Fibroblast of the aortic adventitia (primary cell): ENCODE results near the gene DNASE1L3. TPM values are rescaled to one million over a fixed set of nuclear protein-coding genes. Genes with fewer than 3 reads are reported as not detected.
A peak's percentile ranks its signal among the peaks of the same experiment; 100 is the strongest.

ENCODE experiments used
- DNase-seq: peaks from one replicate; pipeline ENCODE4 v3.0.0-alpha.2; 2010; ENCODE audit warnings: low read depth
- H3K4me3 ChIP-seq: 2 replicates; pipeline ENCODE4 v1.5.1; 2011; ENCODE audit warnings: low read depth, mild to moderate bottlenecking, control low read depth, low read length, moderate library complexity
- CTCF ChIP-seq: IDR thresholded peaks from 2 replicates; pipeline ENCODE4 v1.5.1; 2011; ENCODE audit warnings: mild to moderate bottlenecking, low read length, control low read depth, inconsistent platforms; ENCODE audit not compliant: insufficient read depth
- total RNA-seq: library from RNA; depleted of rRNA; stranded (reverse); fragments of >200 nt; gene quantifications from 2 replicates; pipeline ENCODE4 v1.2.3, GENCODE V29; 2012; ENCODE audit warnings: low replicate concordance

The DNASE1L3 gene
- total RNA-seq, 1 donor, result not detected

- no peak for DNase-seq
- H3K4me3 ChIP-seq, result no peak overlapping the region
- no peak for TF ChIP-seq CTCF
These were observed 8.1 kb upstream of the DNASE1L3 start for GRCh38 chr3:58218904-58219303.

- DNase-seq, result peak; percentile 56
- H3K4me3 ChIP-seq, result no peak overlapping the region
- TF ChIP-seq CTCF, result peak; percentile 90
These were observed 6.5 kb upstream of the DNASE1L3 start for GRCh38 chr3:58217209-58217811.

GRCh38 chr3:58216496-58217195 is 5.9 kb upstream of the DNASE1L3 start:
- no peak for DNase-seq
- H3K4me3 ChIP-seq, result no peak overlapping the region
- no peak for TF ChIP-seq CTCF

- no peak for TF ChIP-seq CTCF
- no peak overlapping the region for H3K4me3 ChIP-seq
- DNase-seq, result no peak
These were observed 4.7 kb upstream of the DNASE1L3 start for GRCh38 chr3:58215317-58216025.

- no peak for DNase-seq
- no peak overlapping the region for H3K4me3 ChIP-seq
- TF ChIP-seq CTCF, result no peak
These were observed 3.9 kb upstream of the DNASE1L3 start for GRCh38 chr3:58214484-58215316.

GRCh38 chr3:58209933-58210332 is 839 bp downstream of the DNASE1L3 start:
- no peak for DNase-seq
- no peak overlapping the region for H3K4me3 ChIP-seq
- TF ChIP-seq CTCF, result no peak
